Stomach smooth muscle (tissue), 2 donors: ENCODE results near the gene AGBL1.

Experiments used
- H3K27ac ChIP-seq: one replicate; pipeline ENCODE4 v1.7.0; 2013; ENCODE audit warnings: mild to moderate bottlenecking, low read length, inconsistent platforms
- H3K27me3 ChIP-seq, 2 donors: one replicate each; pipeline ENCODE4 v1.7.0; 2013; ENCODE audit warnings: low read length in 2 of 2; ENCODE audit not compliant: insufficient read depth in 2 of 2, control insufficient read depth in 1 of 2
- H3K36me3 ChIP-seq, 2 donors: one replicate each; pipeline ENCODE4 v1.7.0; 2013; ENCODE audit warnings: low read length in 2 of 2; ENCODE audit not compliant: control insufficient read depth in 2 of 2, insufficient read depth in 2 of 2
- H3K4me1 ChIP-seq: one replicate; pipeline ENCODE4 v1.7.0; 2013; ENCODE audit warnings: low read length; ENCODE audit not compliant: control insufficient read depth, insufficient read depth
- H3K4me3 ChIP-seq, 2 donors: one replicate each; pipeline ENCODE4 v1.7.0; 2013; ENCODE audit warnings: low read length in 2 of 2
- H3K9ac ChIP-seq, 2 donors: one replicate each; pipeline ENCODE4 v1.7.0; 2013; ENCODE audit warnings: low read length in 2 of 2, mild to moderate bottlenecking in 1 of 2
- H3K9me3 ChIP-seq, 2 donors: one replicate each; pipeline ENCODE4 v1.7.0; 2013; ENCODE audit warnings: low read length in 2 of 2; ENCODE audit not compliant: control insufficient read depth in 2 of 2
- donor health status: healthy.
- donor health status: Pancreatic carcinoma.

Gene AGBL1

DNA sequence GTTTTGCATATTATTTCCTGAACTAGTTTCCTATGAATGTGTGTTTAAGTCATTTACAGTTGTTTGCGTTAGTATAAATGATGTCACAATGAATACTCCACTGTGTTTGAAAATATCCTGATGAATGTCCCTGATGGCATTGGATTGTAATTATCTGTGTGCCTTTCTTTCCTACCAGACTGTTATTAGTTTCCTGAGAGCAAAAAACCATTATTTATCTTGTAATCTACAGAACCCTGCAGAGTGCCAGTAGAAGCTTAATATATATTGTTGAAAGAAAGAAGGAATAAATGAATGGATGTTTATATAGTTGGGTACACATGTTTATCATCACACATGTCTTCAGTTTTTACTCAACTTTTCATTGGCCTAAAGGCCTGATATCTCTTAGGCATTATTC lies 312.6 kb downstream of the AGBL1 start:
- Histone ChIP-seq H3K4me3 (no peak overlapping the region), H3K4me1 (no peaks in the 10 kb centered on the region), H3K27me3 (no peaks in the 10 kb centered on the region), H3K9me3 (no peaks in the 10 kb centered on the region), H3K9ac (no peak overlapping the region), H3K27ac (no peak overlapping the region), H3K36me3 (no peaks in the 10 kb centered on the region)

- no peak overlapping the region for H3K27ac ChIP-seq
- H3K9ac ChIP-seq: no peak overlapping the region
- no peaks in the 10 kb centered on the region for H3K4me1 ChIP-seq
- H3K27me3 ChIP-seq: no peaks in the 10 kb centered on the region
- H3K4me3 ChIP-seq: no peak overlapping the region
- no peaks in the 10 kb centered on the region for H3K36me3 ChIP-seq
- H3K9me3 ChIP-seq: no peaks in the 10 kb centered on the region
Observed at GRCh38 chr15:86392874-86393273, 313.2 kb downstream of the AGBL1 start.

DNA sequence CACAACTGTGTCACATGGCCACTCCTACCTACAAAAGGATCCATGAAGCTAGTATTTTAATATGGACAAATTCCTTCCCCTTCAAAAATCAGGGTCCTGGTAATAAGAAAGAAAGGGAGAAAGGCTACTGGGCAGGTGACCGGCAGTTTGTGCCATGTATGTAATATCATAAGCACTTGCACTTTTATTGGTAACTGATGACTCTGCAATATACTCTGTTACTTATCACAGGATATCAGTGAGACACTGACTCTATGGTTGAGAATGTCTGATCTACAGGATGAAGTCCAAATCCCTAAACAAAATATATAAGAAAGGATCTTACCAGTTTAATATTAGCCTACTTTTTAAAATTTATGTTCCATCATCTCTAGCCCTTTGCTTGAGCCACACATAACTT lies 315.2 kb downstream of the AGBL1 start:
- Histone ChIP-seq H3K4me3 (no peak overlapping the region), H3K9me3 (no peaks in the 10 kb centered on the region), H3K9ac (no peak overlapping the region), H3K27ac (no peak overlapping the region), H3K4me1 (no peaks in the 10 kb centered on the region), H3K36me3 (no peaks in the 10 kb centered on the region), H3K27me3 (no peaks in the 10 kb centered on the region)

DNA sequence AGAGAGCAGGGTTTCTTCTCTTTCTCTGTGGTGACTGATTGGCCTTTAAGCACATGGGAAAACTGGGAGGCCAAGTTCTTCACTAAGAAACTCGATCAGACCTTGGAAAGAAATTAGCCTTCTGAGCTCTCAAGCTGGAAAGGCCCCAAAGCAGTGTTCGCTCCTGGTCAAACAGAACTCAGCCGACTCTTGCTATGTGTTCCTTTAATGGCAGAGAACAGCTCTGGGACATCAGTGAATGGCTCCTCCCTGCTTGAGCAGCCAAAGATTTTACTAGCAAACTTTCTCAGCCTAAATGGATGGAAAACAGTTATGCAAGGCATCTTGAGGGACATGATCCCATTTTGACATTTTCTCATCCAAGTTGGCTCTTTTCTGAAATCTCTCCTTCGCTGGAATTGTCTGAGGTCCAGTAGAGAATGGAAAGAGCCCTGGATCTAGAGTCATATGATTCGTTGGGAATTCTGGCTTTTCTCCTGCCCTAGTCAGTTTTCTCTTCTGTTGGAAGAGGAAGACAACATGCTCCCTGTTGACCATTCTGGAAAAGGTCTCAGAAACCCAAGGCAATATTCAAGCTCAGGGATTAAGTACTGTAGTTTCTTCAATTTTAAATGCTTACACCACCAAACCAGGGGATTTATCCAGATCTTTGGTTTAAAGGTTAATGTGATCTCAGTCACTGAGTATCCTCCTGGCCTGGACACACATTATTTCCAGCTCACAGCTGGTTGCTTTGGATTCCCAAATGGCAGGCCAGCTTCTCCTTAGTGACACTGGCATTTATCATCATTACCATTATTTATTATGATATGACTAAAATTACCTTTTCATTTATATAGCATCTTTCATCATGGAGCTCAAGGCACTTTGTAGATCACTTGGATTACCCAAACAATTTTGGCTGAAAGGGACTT lies 319.6 kb downstream of the AGBL1 start:
- no peak overlapping the region for H3K4me3 ChIP-seq
- H3K36me3 ChIP-seq: no peaks in the 10 kb centered on the region
- H3K9ac ChIP-seq: no peak overlapping the region
- no peaks in the 10 kb centered on the region for H3K9me3 ChIP-seq
- H3K27me3 ChIP-seq: no peaks in the 10 kb centered on the region
- no peaks in the 10 kb centered on the region for H3K4me1 ChIP-seq
- no peak overlapping the region for H3K27ac ChIP-seq

- Histone ChIP-seq H3K9me3 (no peaks in the 10 kb centered on the region), H3K36me3 (no peaks in the 10 kb centered on the region), H3K27me3 (no peaks in the 10 kb centered on the region), H3K27ac (no peak overlapping the region), H3K4me1 (no peaks in the 10 kb centered on the region), H3K9ac (no peak overlapping the region), H3K4me3 (no peak overlapping the region)
Observed at GRCh38 chr15:86403221-86403620, 323.6 kb downstream of the AGBL1 start.

GRCh38 chr15:86403914-86404583 lies 324.4 kb downstream of the AGBL1 start:
- no peak overlapping the region for H3K4me3 ChIP-seq
- H3K27me3 ChIP-seq: no peaks in the 10 kb centered on the region
- H3K36me3 ChIP-seq: no peaks in the 10 kb centered on the region
- H3K4me1 ChIP-seq: no peaks in the 10 kb centered on the region
- no peak overlapping the region for H3K9ac ChIP-seq
- H3K27ac ChIP-seq: no peak overlapping the region
- no peaks in the 10 kb centered on the region for H3K9me3 ChIP-seq

- Histone ChIP-seq H3K27ac (no peak overlapping the region), H3K9me3 (no peaks in the 10 kb centered on the region), H3K4me1 (no peaks in the 10 kb centered on the region), H3K4me3 (no peak overlapping the region), H3K36me3 (no peaks in the 10 kb centered on the region), H3K9ac (no peak overlapping the region), H3K27me3 (no peaks in the 10 kb centered on the region)
Observed at GRCh38 chr15:86408261-86408660, 328.6 kb downstream of the AGBL1 start.

DNA sequence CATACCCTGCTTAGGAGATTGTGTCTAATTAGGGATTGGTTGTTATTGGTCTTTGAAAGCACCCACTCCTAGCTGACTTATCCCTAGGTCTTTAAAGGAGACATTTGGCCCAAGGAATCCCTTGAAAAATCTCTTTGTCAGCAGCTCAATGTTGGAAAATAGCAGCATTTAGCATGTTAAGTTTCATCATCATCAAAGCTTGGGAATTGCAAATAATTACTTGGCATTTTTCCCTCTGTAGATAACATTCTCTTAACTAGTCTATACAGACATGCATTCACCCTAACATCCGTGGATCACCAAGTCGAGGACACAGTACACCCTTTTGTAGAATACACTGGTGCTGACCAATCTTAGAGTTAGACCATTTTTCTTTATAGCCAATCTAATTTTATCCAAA lies 332.2 kb downstream of the AGBL1 start:
- no peak overlapping the region for H3K27ac ChIP-seq
- no peaks in the 10 kb centered on the region for H3K27me3 ChIP-seq
- H3K4me1 ChIP-seq: no peaks in the 10 kb centered on the region
- no peaks in the 10 kb centered on the region for H3K9me3 ChIP-seq
- H3K9ac ChIP-seq: no peak overlapping the region
- H3K4me3 ChIP-seq: no peak overlapping the region
- H3K36me3 ChIP-seq: no peaks in the 10 kb centered on the region

DNA sequence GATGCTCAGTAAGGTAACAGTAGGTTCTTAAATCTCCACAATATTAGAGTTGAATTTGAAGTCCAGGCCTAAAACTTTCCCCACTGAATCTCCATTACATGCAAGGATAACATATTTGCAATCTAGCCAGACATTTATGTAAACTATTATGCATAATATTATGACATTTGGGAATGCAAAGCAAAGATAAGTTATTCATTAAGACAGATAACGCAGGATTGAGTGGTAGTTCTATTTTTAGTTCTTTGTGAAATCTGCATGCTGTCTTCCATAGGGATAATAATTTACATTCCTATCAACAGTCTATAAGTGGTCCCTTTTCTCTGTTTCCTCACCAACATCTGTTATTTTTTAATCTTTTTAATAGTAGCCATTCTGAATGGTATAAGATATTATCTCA lies 333.5 kb downstream of the AGBL1 start:
- Histone ChIP-seq H3K9ac (no peak overlapping the region), H3K27me3 (no peaks in the 10 kb centered on the region), H3K9me3 (no peaks in the 10 kb centered on the region), H3K36me3 (no peaks in the 10 kb centered on the region), H3K27ac (no peak overlapping the region), H3K4me1 (no peaks in the 10 kb centered on the region), H3K4me3 (no peak overlapping the region)

DNA sequence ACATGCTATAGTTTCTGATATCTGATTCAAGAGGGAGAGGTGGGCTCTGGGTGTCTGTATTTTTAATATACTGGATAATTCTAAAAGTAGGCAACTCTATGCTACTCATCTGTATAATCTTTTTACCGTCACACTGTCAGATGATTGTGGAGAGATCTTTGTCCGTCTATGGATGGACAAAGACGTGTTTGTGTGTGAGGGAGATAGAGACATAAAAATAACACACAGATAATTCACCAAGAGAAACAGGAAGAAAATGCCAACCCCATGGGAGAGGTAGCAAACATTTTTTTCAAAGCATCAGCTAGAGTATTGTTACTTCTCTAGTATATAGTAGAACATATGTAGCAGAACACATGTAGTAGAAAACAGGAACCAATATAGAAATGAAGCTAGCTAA lies 346.1 kb downstream of the AGBL1 start:
- no peaks in the 10 kb centered on the region for H3K4me1 ChIP-seq
- no peak overlapping the region for H3K27ac ChIP-seq
- no peaks in the 10 kb centered on the region for H3K27me3 ChIP-seq
- no peak overlapping the region for H3K9ac ChIP-seq
- no peaks in the 10 kb centered on the region for H3K9me3 ChIP-seq
- no peak overlapping the region for H3K4me3 ChIP-seq
- no peaks in the 10 kb centered on the region for H3K36me3 ChIP-seq

- H3K27ac ChIP-seq: no peak overlapping the region
- no peak overlapping the region for H3K9ac ChIP-seq
- H3K4me1 ChIP-seq: no peaks in the 10 kb centered on the region
- no peaks in the 10 kb centered on the region for H3K9me3 ChIP-seq
- H3K27me3 ChIP-seq: no peaks in the 10 kb centered on the region
- no peaks in the 10 kb centered on the region for H3K36me3 ChIP-seq
- H3K4me3 ChIP-seq: no peak overlapping the region
Observed at GRCh38 chr15:86432861-86433260, 353.2 kb downstream of the AGBL1 start.
